HepG2 (cell line): ENCODE data around the gene TSHZ1. TPM values are rescaled to one million over a fixed set of nuclear protein-coding genes. Genes with fewer than 3 reads are reported as not detected.

Source experiments
- ADNP ChIP-seq: sonication (generic); formaldehyde crosslinking; IDR thresholded peaks from 2 replicates; pipeline ENCODE4 v1.4.0; 2020; ENCODE audit warnings: missing genetic modification reagents
- ARNT ChIP-seq: fragments of 450-650 bp; IDR thresholded peaks from 2 replicates; pipeline ENCODE4 v1.6.1; 2017
- KDM3A ChIP-seq: IDR thresholded peaks from 2 replicates; pipeline ENCODE4 v1.6.1; 2018; ENCODE audit warnings: low read depth, missing compliant biosample characterization
- NRL ChIP-seq: sonication (generic); formaldehyde crosslinking; IDR thresholded peaks from 2 replicates; pipeline ENCODE4 v1.5.0; 2020; ENCODE audit warnings: missing genetic modification reagents, mild to moderate bottlenecking, moderate library complexity, borderline replicate concordance
- SMARCE1 ChIP-seq: fragments of 450-650 bp; IDR thresholded peaks from 2 replicates; pipeline ENCODE4 v1.6.1; 2017; ENCODE audit warnings: borderline replicate concordance
- ZIK1 ChIP-seq: sonication (generic); formaldehyde crosslinking; IDR thresholded peaks from 2 replicates; pipeline ENCODE4 v1.5.0; 2020; ENCODE audit warnings: mild to moderate bottlenecking, low read depth, missing genetic modification reagents, borderline replicate concordance
- ZNF496 ChIP-seq: sonication (generic); formaldehyde crosslinking; IDR thresholded peaks from 2 replicates; pipeline ENCODE4 v1.8.1; 2023; ENCODE audit warnings: mild to moderate bottlenecking, moderate library complexity, missing genetic modification reagents; ENCODE audit not compliant: insufficient replicate concordance
- polyA plus RNA-seq, 8 experiments: library from polyadenylated mRNA; depleted of rRNA in 3 of 8; stranded (reverse) in 7 of 8; unstranded in 1 of 8; fragments of >200 nt; fragmentation: Illumina TruSeq in 4 of 8; extraction: Trizol in 4 of 8; gene quantifications; 2 replicates each; pipeline versions ENCODE4 v1.2.1 to v1.2.3, GENCODE V29; 2011 to 2016; ENCODE audit warnings: low read depth in 4 of 8, missing spikeins in 1 of 8, mixed read lengths in 1 of 8; ENCODE audit not compliant: insufficient read depth in 1 of 8
- total RNA-seq, 5 experiments: library from RNA; depleted of rRNA; stranded (reverse); fragments of >200 nt; fragmentation: Illumina TruSeq; extraction: Trizol; gene quantifications; 2 replicates each; pipeline ENCODE4 v1.2.3, GENCODE V29; 2016; ENCODE audit warnings: low read depth in 1 of 5
- TF ChIP-seq, protein P1 (sequence below): sonication (generic); formaldehyde crosslinking; IDR thresholded peaks from 2 replicates; pipeline ENCODE4 v1.4.0; 2020; ENCODE audit warnings: missing genetic modification reagents
- TF ChIP-seq, protein P2 (sequence below): sonication (generic); formaldehyde crosslinking; IDR thresholded peaks from 2 replicates; pipeline ENCODE4 v1.5.0; 2020; ENCODE audit warnings: mild to moderate bottlenecking, missing genetic modification reagents
- TF ChIP-seq, protein P3 (sequence below), 2 experiments: sonication (generic) in 1 of 2; formaldehyde crosslinking in 1 of 2; IDR thresholded peaks; 2 replicates each; pipeline versions ENCODE4 v1.4.0 to v1.6.1; 2018 to 2020; ENCODE audit warnings: missing genetic modification reagents in 2 of 2, borderline replicate concordance in 1 of 2, low read depth in 1 of 2, mild to moderate bottlenecking in 1 of 2, missing biosample characterization in 1 of 2

The TSHZ1 gene
- total and polyA plus RNA-seq, 2 of the 13 experiments (the other 11 are each of a cell fraction or from before 2014, with no cell fraction given), result 2.5 to 2.7 TPM

DNA sequence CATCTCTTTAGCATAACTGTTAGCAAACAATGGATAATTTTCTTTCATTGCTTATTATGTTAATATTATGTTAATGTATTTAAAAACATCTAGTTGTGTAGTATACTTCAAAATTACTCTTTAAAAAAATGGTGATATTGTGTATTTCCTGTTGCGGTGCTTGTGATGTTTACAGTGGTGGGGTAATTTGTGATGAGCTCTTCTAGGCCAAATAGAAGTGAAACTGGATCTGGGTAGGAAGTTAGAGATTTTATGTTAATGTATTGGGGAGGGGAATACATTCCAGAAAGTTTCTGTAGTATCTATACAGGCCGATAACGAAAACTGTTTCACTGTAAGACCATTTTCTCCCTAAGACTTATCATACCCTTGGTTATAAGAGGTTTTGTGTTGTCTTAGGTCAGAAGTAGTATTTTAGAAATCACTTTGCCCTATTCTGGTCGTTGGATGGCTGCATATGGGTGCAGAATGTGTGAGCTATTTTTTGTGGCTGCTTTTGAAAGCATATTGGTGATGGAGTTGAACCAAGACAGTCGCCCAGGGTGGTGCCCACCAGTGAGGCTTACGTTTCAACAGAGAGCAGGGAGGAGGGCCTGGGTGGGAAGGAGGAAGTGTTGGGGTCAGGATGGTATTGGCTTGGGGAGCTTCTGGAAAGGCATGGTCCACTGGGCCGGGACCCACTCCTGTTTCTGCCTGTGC, 5.8 kb downstream of the TSHZ1 start (continued):
- TF ChIP-seq, protein P1, sequence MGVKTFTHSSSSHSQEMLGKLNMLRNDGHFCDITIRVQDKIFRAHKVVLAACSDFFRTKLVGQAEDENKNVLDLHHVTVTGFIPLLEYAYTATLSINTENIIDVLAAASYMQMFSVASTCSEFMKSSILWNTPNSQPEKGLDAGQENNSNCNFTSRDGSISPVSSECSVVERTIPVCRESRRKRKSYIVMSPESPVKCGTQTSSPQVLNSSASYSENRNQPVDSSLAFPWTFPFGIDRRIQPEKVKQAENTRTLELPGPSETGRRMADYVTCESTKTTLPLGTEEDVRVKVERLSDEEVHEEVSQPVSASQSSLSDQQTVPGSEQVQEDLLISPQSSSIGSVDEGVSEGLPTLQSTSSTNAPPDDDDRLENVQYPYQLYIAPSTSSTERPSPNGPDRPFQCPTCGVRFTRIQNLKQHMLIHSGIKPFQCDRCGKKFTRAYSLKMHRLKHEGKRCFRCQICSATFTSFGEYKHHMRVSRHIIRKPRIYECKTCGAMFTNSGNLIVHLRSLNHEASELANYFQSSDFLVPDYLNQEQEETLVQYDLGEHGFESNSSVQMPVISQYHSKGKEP, result no peak
- no peak for TF ChIP-seq ARNT
- TF ChIP-seq NRL (CRISPR knock-in tag), result no peak
- no peak for TF ChIP-seq KDM3A (CRISPR knock-in tag)
- TF ChIP-seq, protein P2, sequence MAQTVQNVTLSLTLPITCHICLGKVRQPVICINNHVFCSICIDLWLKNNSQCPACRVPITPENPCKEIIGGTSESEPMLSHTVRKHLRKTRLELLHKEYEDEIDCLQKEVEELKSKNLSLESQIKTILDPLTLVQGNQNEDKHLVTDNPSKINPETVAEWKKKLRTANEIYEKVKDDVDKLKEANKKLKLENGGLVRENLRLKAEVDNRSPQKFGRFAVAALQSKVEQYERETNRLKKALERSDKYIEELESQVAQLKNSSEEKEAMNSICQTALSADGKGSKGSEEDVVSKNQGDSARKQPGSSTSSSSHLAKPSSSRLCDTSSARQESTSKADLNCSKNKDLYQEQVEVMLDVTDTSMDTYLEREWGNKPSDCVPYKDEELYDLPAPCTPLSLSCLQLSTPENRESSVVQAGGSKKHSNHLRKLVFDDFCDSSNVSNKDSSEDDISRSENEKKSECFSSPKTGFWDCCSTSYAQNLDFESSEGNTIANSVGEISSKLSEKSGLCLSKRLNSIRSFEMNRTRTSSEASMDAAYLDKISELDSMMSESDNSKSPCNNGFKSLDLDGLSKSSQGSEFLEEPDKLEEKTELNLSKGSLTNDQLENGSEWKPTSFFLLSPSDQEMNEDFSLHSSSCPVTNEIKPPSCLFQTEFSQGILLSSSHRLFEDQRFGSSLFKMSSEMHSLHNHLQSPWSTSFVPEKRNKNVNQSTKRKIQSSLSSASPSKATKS (CRISPR knock-in tag), result no peak
- no peak for TF ChIP-seq SMARCE1
- TF ChIP-seq, protein P3, sequence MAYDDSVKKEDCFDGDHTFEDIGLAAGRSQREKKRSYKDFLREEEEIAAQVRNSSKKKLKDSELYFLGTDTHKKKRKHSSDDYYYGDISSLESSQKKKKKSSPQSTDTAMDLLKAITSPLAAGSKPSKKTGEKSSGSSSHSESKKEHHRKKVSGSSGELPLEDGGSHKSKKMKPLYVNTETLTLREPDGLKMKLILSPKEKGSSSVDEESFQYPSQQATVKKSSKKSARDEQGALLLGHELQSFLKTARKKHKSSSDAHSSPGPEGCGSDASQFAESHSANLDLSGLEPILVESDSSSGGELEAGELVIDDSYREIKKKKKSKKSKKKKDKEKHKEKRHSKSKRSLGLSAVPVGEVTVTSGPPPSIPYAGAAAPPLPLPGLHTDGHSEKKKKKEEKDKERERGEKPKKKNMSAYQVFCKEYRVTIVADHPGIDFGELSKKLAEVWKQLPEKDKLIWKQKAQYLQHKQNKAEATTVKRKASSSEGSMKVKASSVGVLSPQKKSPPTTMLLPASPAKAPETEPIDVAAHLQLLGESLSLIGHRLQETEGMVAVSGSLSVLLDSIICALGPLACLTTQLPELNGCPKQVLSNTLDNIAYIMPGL (CRISPR knock-in tag; IDR thresholded peaks at IDR 0.05; ENCODE audit: borderline replicate concordance in 1 of 2, low read depth in 1 of 2), result no peak
- no peak for TF ChIP-seq ADNP
- no peak for TF ChIP-seq ZIK1
- TF ChIP-seq ZNF496, result no peak
